GM21529 (cell line): ENCODE data around the gene TSPAN18.

Experiments used
- ATAC-seq: cut with Tn5 transposase; IDR thresholded peaks from one replicate; pipeline ENCODE4 v1.9.1; 2021; ENCODE audit not compliant: unreplicated experiment

TSPAN18 gene

GRCh38 chr11:44910591-44910990, 183.8 kb downstream of the TSPAN18 start:
- ATAC-seq: no peak

GRCh38 chr11:44911029-44911814, 184.5 kb downstream of the TSPAN18 start:
- ATAC-seq: peak; percentile 80

GRCh38 chr11:44912270-44912987, 185.7 kb downstream of the TSPAN18 start:
- no peak for ATAC-seq

GRCh38 chr11:44913502-44913901, 186.7 kb downstream of the TSPAN18 start:
- no peak for ATAC-seq

DNA sequence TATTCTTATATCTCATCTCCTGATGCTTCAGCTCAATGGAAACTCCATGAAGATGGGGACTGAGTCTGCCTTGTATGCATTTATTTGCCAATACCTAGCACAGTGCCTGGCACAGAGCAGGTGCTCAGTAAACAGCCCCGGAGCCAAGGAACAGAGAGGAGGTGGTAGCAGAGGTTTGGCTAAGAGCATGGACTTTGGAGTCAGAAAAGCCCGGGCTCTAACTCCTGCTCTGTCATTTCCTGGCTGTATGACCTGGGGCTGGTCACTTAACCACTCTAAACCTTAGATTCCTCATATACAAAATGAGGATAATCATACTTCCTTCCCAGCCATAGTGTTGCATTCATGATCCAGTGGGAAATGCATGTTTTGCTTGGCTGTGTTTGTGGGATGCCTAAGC, 187.3 kb downstream of the TSPAN18 start:
- no peak for ATAC-seq

GRCh38 chr11:44915004-44915403, 188.2 kb downstream of the TSPAN18 start:
- no peak for ATAC-seq

DNA sequence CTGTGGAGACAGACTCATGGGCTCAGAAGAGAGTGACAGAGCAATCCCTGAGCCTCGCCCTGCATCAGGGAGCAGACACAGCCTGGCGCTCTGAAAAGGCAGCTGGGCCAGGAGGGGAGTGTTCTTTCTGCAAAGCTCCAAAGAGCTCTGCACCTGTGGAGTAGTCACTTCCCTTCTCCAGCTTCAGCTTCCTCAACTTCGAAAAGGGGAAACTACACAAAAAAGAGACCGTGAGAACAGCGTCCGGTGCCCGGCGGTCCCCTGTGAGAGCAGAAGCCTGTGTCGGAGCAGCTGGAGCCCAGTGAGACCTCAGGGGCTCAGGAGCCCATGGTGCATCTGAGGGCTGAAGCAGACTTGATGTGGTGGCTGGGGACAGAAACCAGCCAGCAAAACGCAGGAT, 188.9 kb downstream of the TSPAN18 start:
- no peak for ATAC-seq

DNA sequence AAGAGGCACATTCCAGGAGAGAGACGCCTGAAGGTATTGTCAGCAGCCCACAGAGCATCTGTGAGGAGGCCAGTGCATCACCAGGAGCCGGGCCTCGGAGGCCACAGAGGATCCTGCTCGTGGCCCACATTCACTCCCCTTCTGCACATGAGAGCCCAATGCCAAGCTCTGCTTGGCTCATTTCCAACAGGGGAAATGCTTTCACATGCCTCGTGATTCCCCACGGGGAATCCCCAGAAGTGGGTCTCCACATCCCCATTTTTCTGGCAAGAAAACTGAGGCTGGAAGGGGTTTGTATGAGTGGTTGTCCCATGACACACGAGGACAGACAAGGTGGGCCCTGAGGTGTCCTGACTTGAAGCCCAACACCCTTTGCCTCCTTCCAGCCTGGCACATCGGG, 189.6 kb downstream of the TSPAN18 start:
- ATAC-seq: no peak

DNA sequence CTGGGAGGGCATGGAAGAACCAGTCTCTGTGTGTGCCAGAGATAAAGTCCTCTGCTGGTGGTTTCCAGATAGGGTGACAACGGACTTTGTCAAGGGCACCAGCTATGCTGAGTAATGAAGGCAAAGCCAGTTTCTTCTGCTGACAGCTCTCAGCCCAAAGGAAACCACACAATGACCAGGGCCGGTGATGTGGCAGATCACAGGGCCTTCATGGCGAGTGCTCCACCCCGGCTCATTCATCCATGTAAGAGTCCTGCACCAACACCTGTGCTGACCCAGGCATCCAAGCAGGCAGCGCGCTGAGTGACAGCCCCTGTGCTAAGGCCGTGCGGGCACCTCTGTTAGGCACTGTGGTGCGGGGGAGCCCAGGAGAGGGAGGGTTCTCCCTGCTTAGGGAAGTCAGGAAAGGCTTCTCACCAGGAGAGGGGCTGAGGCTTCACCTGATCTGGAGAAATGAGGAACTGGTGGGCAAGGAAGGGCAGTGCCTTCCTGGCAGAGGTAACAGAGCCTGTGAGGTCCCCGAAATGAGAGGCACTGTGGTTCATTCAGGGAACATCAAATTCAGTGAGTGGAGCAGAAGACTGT, 190.1 kb downstream of the TSPAN18 start:
- ATAC-seq: no peak

DNA sequence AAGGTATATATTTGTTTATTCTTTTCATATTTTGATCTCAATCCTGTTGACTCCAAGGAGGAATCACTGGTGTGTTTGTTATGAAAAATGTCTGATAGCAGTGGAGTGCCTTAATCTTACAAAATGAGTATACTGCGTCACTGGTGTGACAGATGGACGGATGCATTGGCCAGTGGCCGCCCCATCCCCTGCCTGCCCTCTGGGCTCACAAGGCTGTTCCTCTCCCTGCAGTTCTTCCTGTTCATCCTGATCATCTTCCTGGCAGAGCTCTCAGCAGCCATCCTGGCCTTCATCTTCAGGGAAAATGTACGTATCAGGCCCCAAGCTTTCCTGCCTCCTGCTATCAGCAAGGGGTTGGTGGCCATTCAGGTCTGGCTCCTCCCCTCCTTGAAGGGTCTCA, 191.0 kb downstream of the TSPAN18 start:
- no peak for ATAC-seq

- no peak for ATAC-seq
Observed at GRCh38 chr11:44920451-44920850, 193.7 kb downstream of the TSPAN18 start.

GRCh38 chr11:44923115-44923514, 196.4 kb downstream of the TSPAN18 start:
- no peak for ATAC-seq

- no peak for ATAC-seq
Observed at GRCh38 chr11:44923806-44924205, 197.0 kb downstream of the TSPAN18 start.

DNA sequence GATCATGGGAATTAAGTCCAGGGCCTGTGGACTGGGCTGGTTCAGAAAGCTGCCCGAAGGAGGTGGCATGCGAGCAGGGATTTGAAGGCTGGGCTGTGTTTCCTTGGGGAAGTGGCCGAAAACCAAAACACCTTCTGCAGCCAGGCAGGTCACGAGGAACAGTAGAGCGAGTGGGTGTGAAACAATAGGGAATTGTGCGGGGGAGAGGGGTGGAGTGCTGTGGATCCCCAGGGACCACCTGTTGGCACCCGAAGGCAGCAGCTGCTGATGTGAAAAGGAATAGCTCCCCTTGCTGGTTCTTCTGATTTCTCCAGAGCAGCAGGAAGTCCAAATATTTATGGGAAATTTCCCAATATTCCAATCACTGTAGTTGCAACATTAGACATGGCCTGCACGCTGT, 199.3 kb downstream of the TSPAN18 start:
- no peak for ATAC-seq

DNA sequence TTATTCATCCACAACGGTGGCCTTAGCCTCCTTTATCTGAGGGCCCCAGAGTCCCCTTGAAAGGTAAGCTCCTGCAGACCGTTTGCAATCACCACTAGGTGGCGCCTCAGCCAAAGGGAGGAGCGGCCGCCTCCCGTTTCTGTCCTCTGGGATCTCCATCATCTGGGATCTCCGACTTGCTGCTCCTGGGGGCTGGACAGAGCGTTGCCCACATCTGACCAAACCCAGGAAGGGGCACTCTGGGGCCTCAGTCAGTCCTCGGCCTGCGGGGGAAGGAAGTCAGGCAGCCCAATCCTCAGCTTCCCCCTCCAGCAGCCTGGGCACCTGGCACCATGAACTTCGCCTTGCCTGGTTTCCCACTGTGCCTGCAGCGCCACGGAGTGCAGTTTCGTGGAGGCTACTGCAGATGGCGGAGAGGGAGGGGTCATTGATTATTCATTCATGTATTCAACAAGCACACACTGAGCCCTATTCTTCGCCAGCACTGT, 200.5 kb downstream of the TSPAN18 start:
- no peak for ATAC-seq

- no peak for ATAC-seq
Observed at GRCh38 chr11:44928144-44928543, 201.4 kb downstream of the TSPAN18 start.

- no peak for ATAC-seq
Observed at GRCh38 chr11:44928816-44929215, 202.1 kb downstream of the TSPAN18 start.

GRCh38 chr11:44930588-44931302, 204.0 kb downstream of the TSPAN18 start:
- no peak for ATAC-seq

- ATAC-seq: no peak
Observed at GRCh38 chr11:44931466-44931865, 204.7 kb downstream of the TSPAN18 start.

DNA sequence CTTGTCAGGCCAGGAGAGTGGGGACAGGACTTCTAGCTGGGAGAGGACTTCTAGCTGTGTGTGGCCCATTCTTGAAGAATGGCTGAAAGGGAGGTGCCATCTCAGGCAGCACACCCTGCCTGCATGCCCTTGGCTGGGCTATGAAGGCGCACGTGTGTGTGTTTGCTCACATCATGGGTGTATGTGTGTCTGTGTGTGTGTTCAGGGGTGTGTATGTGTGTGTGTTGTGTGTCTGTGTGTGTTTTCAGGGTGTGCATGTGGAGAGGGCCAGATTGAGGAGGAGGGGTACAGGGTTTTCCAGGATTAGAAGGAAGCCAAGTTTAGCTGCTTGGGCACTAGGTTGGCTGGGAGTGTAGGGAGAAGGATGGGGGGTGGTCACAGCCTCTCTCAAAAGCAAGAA, 207.3 kb downstream of the TSPAN18 start:
- ATAC-seq: no peak

- no peak for ATAC-seq
Observed at GRCh38 chr11:44934735-44935250, 208.0 kb downstream of the TSPAN18 start.
